Stimulated activated CD8-positive, alpha-beta memory T cell treated with anti-CD3 and anti-CD28 coated beads, Interleukin-2, amount 100 ng/mL, for 48 hours (primary cell): ENCODE data around the gene JAK3.
"Not testable (repeated sequence)": the region's sequence is repeated elsewhere in the genome, so short reads cannot be mapped to it uniquely, and the experiment has no call there.

Experiments used
- DNase-seq, 2 donors: peaks; one replicate each; pipeline ENCODE4 v3.0.0-alpha.2; 2020; ENCODE audit warnings: low read depth in 2 of 2

Gene JAK3

DNA sequence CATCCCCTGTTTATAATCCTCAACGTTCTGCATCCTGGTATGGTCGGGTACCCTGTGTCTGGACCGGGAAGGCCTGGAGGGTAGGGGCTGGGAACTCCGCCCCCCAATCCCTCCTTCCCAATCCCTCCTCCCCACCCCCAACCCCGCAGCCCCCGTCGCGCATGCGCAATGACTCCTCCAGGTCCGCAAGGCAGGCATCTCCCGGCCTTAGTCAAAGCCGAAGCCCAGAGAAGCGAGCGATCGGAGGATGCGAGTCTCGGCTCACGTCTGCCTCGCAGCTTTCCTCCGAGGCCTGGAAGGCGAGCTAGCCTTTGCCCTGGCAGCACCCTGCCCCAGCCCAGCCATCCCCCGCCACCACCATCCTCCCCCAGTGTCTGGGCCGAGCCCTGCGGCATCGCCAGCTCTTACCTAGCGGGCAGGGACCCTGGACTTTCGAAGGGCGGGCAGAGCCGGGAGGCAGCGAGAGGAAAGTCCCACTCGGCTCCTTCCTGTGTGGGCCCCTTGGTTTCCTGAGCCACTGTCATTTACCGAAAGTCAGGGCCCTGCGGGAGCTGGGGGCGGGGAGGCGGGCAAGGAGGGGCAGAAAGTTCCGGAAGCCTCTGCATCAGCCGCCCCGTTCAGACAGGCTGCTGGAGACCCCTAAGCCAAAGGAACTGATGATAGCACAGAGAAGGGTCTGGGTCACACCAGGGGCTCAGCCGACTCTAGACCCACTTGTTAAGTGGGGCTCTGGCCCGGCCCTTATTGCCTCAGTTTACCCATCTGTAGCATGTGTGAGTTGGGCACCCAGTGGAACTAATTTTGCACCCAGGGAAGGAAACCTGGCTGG is at the start of gene JAK3:
JAK3 (minus strand) TSS at position 445 of the 829 bp plus-strand sequence. CDS start 3,565 bp downstream, outside the sequence.
- DNase-seq: peak; percentile 81 to 87

DNA sequence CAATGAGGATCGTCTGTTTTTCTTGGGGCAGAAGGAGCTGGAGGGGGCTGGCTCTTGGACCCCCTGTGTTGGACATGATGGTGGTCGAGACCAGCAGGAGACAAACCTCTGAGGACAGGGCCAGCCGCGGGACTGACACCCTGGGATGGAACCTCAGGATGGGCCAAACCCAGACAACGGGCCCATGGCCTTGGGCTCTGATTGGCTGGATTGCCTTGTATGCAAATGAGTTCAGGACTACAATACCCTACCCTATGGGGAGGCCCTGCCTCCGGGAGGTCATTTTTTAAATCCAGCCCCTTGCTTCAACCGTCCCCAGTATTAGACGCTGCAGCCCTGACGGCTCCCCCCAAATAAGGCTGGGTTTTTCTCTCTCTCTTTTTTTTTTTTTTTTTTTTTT is 46.0 kb upstream of the JAK3 start:
- no peak for DNase-seq

DNA sequence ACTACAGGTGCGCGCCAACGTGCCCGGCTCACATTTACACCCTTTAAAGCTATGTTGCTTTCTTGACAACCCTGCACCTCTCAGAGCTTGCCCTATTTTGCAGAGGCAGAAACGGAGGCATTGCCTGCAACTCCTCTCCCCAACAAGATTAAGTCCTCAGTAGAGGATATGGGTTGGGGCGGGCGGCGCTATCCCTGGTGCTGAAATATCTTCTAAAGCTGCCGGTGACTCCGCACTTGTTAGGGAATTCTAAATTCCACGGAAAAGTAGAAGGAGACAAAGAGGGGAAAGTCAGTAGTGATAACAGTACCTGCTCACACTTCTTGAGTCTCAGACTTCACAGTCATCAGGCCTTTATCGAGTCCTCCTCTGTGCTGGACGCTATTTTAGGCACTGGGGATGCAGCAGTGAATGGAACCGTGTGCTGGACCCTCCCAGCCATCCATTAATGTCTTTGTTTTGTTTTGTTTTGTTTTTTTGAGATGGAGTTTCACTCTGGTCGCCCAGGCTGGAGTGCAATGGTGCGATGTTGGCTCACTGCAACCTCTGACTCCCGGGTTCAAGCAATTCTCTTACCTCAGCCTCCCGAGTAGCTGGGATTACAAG is 41.9 kb upstream of the JAK3 start:
- no peak for DNase-seq

DNA sequence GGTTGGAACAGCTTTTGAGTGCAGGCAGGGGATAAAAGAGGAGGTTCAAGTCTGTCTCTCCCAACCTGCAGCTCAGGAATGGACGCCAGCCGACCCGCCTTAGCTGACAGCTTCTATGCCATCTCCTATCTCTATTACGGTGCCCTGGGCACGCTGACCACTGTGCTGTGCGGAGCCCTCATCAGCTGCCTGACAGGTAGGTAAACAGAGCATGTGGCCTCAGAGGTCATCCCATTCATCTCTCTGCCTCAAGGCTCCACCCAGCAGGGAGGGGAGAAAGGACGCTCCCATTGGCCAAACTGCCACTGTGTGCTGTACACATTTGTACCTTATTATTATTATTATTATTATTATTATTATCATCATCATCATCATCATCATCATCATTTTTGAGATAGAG is 40.5 kb upstream of the JAK3 start:
- DNase-seq: no peak

- not testable (repeated sequence) for DNase-seq
These were observed 39.4 kb upstream of the JAK3 start for GRCh38 chr19:17887221-17887620.

- no peak for DNase-seq
These were observed 38.7 kb upstream of the JAK3 start for GRCh38 chr19:17886515-17886914.

DNA sequence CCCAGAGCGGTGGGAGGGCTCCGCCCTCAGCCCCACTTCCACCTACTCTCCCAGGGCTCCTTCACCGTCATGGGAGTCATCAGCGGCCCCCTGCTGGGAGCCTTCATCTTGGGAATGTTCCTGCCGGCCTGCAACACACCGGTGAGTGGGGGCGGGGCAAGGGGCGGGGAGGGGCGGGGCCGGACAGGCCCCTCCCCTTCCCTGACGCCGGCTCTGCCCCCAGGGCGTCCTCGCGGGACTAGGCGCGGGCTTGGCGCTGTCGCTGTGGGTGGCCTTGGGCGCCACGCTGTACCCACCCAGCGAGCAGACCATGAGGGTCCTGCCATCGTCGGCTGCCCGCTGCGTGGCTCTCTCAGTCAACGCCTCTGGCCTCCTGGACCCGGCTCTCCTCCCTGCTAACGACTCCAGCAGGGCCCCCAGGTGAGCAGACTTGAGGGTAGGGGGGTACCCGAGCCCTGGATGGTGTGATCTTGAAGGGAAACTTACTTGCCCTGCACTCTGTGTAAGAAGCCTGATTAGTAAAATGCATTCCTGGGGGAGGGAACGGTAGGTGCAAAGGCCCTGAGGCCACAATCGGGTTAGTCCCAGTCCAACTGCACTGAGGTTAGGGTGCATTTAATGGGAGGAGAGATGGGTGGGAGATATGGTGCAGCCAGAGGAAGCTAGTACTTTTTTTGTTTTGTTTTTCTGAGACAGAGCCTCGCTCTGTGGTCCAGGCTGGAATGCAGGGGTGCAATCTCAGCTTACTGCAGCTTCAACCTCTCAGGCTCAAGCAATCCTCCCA is 36.0 kb upstream of the JAK3 start:
- no peak for DNase-seq

DNA sequence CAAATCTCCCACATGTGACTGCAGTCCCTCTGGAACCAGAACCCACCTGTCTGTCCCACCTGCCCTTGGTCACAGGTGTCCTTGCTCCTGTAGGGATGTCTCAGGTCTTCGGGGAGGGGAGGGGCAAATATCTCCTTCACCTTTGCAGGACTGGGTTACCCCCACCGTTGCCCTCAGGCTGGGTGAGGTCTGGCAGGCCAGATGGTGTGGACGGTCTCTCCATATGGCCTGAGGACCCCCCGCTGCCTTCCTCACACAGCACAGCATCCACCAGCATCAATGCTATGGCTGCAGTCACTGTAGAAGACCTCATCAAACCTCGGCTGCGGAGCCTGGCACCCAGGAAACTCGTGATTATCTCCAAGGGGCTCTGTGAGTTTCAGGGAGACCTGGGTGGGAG is 33.9 kb upstream of the JAK3 start:
- DNase-seq: no peak

- DNase-seq: no peak
These were observed 31.7 kb upstream of the JAK3 start for GRCh38 chr19:17879466-17879865.

- no peak for DNase-seq
These were observed 29.9 kb upstream of the JAK3 start for GRCh38 chr19:17877696-17878095.

- no peak for DNase-seq
These were observed 27.0 kb upstream of the JAK3 start for GRCh38 chr19:17874758-17875135.

DNA sequence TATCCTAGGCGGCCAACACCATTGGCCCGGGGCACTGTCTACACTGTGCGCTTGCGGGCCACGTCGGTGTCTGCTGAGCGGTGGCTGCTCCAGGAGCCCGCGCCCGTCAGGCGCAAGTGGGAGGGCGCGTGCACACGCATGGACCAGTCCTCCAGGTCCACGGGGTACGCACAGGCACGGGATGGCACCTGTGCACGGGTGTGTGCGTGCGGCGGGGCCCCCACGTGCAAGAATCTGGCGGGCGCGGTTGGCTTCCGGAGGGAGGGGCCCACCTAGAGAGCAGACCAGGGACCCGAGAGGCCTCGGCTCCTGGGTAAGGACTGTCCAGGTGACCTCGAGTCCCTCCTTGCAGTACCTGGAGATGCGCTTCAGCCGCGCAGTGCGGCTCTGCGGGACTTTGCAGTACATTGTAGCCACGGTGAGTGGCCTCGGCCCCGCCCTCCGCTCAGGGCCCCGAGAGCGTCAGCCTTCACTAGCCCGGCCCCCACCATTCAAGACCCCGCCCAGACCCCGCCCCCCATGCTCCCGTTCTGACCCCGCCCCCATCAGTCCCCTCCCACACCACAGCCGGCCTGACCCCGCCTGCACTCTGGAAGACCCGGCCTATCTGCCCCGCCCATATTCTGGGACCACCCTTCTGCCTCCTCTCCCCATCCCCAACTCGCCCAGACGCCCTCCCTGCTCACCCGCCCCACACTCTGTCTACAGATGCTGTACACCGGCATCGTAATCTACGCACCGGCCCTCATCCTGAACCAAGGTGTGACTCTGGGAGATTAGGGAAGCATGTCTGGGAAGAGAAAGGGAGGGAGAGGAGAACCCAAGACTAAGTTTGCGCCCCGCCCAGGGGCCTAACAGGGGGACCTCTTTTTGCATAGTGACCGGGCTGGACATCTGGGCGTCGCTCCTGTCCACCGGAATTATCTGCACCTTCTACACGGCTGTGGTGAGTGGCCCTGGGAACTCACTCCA is 26.3 kb upstream of the JAK3 start:
- DNase-seq: peak in 1 of 2 donors; percentile 66

DNA sequence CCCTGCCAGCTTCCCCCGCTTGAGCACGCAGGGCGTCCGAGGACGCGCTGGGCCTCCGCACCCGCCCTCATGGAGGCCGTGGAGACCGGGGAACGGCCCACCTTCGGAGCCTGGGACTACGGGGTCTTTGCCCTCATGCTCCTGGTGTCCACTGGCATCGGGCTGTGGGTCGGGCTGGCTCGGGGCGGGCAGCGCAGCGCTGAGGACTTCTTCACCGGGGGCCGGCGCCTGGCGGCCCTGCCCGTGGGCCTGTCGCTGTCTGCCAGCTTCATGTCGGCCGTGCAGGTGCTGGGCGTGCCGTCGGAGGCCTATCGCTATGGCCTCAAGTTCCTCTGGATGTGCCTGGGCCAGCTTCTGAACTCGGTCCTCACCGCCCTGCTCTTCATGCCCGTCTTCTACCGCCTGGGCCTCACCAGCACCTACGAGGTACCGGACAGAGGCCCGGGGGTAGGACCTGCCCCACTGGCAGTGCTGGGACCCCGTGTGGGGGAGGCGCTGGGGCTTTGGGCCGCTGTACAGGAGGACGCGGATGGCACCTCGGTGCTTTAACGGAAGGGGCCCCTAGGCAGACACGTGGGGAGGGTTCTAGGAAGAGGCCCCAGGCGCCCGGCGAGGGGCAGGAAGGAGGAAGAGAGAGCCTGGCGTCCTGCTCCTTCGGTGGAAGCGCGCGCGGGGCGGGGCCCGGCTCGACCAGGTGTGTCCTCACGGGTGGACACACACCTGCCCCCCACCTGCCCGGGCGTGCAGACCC is 24.6 kb upstream of the JAK3 start:
- peak in 1 of 2 donors; percentile 40 for DNase-seq

GRCh38 chr19:17871878-17872250 is 24.1 kb upstream of the JAK3 start, which contains the start of gene SLC5A5:
Gene SLC5A5 (plus strand): TSS chr19:17871945. CDS start chr19:17872320, 375 bp downstream.
- no peak for DNase-seq

DNA sequence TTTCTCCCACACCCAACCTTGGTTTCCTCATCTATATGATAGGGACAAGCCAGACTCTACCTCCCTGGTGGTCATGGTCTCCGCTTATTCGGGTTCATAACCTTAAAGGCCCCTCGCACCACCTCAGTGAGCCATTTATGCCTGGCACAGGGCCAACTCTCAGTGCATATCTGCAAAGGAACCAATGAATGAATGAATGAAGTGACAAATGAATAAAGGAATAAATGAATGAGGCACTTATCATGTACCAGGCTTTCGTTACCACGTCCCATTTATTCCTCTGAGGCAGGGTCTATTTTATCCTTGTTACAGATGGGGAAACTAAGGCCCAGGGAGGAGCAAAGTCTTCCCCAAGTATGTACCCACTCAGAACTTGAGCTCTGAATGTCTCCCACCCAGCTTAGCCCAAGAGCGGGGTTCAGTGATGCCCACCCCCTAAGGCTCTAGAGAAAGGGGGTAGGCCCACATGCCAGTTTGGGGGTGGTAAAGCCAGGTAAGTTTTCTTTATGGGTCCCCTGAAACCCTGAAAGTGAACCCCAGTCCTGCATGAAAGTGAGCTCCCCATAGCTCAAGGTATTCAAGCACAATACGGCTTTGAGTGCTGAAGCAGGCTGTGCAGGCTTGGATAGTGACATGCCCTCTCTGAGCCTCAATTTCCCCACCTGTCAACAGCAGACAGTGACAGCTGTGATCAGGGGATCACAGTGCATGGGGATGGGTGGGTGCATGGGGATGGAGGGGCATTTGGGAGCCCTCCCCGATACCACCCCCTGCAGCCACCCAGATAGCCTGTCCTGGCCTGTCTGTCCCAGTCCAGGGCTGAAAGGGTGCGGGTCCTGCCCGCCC is 23.5 kb upstream of the JAK3 start:
- DNase-seq: no peak

GRCh38 chr19:17869114-17869608 is 21.4 kb upstream of the JAK3 start:
- DNase-seq: no peak

DNA sequence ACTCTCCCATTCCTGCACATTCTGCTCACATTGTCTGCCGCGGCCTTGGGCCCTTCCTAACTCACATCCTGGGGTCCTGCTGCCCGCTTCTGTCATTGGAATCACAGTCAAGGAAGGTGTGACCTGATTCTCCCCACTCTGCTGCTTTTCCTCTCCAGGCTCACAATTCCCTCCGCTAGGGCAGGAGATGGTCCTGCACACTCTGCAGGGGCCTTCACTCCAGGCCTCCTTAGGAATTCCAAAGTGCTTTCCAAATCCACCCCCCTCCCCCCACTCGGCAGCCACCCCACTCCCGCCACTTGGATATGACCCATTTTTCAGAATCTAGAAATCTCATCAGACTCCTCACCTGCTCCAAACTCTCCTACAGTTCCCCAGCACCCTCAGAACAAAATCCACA is 20.9 kb upstream of the JAK3 start:
- no peak for DNase-seq

DNA sequence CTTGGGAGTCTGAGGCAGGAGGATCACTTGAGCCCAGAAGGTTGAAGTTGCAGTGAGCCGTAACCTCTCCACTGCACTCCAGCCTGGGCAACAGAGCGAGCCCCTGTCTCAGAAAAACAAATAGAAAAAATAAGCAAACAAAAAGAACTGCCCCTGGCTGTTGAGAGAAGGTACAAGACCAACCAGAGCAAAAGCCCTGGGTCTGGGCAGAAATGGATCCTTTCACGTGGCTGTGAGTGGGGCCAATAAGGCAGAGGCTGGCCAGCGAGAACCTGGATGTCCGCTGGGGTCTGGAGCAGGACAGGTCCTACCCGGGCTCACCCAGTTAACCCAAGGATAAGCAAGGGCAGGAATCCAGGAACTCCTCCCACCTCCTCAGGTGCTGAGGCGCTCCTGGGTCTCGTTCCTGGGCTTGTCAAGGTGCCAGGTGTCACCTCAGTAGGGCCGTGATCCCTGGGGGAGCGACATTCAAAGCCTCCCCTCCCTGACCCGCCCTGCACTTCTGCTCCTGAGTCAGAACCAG is 19.2 kb upstream of the JAK3 start:
- DNase-seq: no peak

GRCh38 chr19:17866312-17866963 is 18.7 kb upstream of the JAK3 start:
- no peak for DNase-seq
